GM12878 (cell line): Measurements from ENCODE around the gene SYT1. TPM values are rescaled to one million over a fixed set of nuclear protein-coding genes. Genes with fewer than 3 reads are reported as not detected.

Experiments
- ATAC-seq: fragments of 200-7000 bp; cut with Tn5 transposase; 3 replicates; pipeline ENCODE4 v1.9.1; 2020; ENCODE audit warnings: mild to moderate bottlenecking, moderate library complexity
- BruUV-seq: library from RNA; stranded (reverse); fragments of 400-500 nt; replicated peaks from 2 replicates; lab custom pipeline; 2021; lab: Mats Ljungman, UMichigan
- CTCF ChIA-PET: fragments of 300-600 bp; sonication (Branson Sonifier 250); formaldehyde crosslinking; extraction: SDS; loops from one replicate; lab custom pipeline; 2021; ENCODE audit warnings: inconsistent platforms; lab: Yijun Ruan, JAX
- POLR2A ChIA-PET: fragments of 350-600 bp; formaldehyde crosslinking; extraction: SDS; loops from one replicate; lab custom pipeline; 2021; ENCODE audit warnings: inconsistent platforms; lab: Charles Lee
- RAD21 ChIA-PET: fragments of 300-600 bp; sonication (Branson Sonifier 250); formaldehyde crosslinking; loops from one replicate; lab custom pipeline; 2023; ENCODE audit warnings: antibody characterized with exemption; ENCODE audit not compliant: unreplicated experiment; lab: Charles Lee
- SMC1A ChIA-PET: fragments of 300-600 bp; sonication (Branson Sonifier 250); formaldehyde crosslinking; loops from one replicate; lab custom pipeline; 2023; ENCODE audit not compliant: unreplicated experiment, uncharacterized antibody; lab: Charles Lee
- DNase-seq: peaks from one replicate; pipeline ENCODE4 v3.0.0-alpha.2; 2011; ENCODE audit warnings: low read depth, low spot score
- FAIRE-seq: peaks from 3 replicates; lab custom pipeline; 2011; peaks lifted over from hg19 to GRCh38; lab: Jason Lieb, UNC
- H2AFZ ChIP-seq: 2 replicates; pipeline ENCODE4 v1.6.0; 2011; ENCODE audit warnings: low read depth, low read length, control low read depth; ENCODE audit not compliant: control insufficient read depth
- H3K27ac ChIP-seq: 2 replicates; pipeline ENCODE4 v1.5.1; 2011; ENCODE audit warnings: control low read depth; ENCODE audit not compliant: control insufficient read depth, insufficient read depth
- H3K27me3 ChIP-seq, 2 experiments: replicated peaks in 1 of 2; 2 replicates each; pipeline versions ENCODE4 v1.6.0 to v1.6.1; 2011; ENCODE audit warnings: low read length in 1 of 2; ENCODE audit not compliant: control insufficient read depth in 2 of 2, insufficient read depth in 2 of 2
- H3K36me3 ChIP-seq, 2 experiments: 2 replicates each; pipeline ENCODE4 v1.5.1; 2011; ENCODE audit warnings: low read length in 1 of 2; ENCODE audit not compliant: control insufficient read depth in 2 of 2, insufficient read depth in 2 of 2
- H3K4me1 ChIP-seq: 2 replicates; pipeline ENCODE4 v1.6.1; 2011; ENCODE audit warnings: mild to moderate bottlenecking, low read length, moderate library complexity, mixed read lengths; ENCODE audit not compliant: control insufficient read depth, insufficient read depth
- H3K4me2 ChIP-seq: 2 replicates; pipeline ENCODE4 v1.6.0; 2011; ENCODE audit warnings: control low read depth; ENCODE audit not compliant: control insufficient read depth, insufficient read depth
- H3K4me3 ChIP-seq: fragments of 200-600 bp; sonication (generic); 2 replicates; pipeline ENCODE4 v1.5.1; 2016
- H3K79me2 ChIP-seq: 2 replicates; pipeline ENCODE4 v1.6.0; 2011; ENCODE audit warnings: low read length; ENCODE audit not compliant: control insufficient read depth, insufficient read depth
- H3K9ac ChIP-seq: 2 replicates; pipeline ENCODE4 v1.8.0; 2011; ENCODE audit warnings: low read length, control low read depth, mixed read lengths; ENCODE audit not compliant: control insufficient read depth, insufficient read depth
- H3K9me3 ChIP-seq: replicated peaks from 3 replicates; pipeline ENCODE4 v1.5.1; 2011; ENCODE audit warnings: mild to moderate bottlenecking, low read length; ENCODE audit not compliant: control insufficient read depth, insufficient read depth
- H4K20me1 ChIP-seq: 2 replicates; pipeline ENCODE4 v1.6.0; 2011; ENCODE audit not compliant: control insufficient read depth, insufficient read depth
- CEBPZ ChIP-seq: fragments of 150-350 bp; IDR thresholded peaks from 2 replicates; pipeline ENCODE4 v1.6.1; 2016; ENCODE audit warnings: low read depth, low read length
- HDGF ChIP-seq: fragments of 450-650 bp; IDR thresholded peaks from 2 replicates; pipeline ENCODE4 v1.6.1; 2016; ENCODE audit warnings: antibody characterized with exemption
- JUND ChIP-seq: IDR thresholded peaks from 2 replicates; pipeline ENCODE4 v1.6.1; 2012; ENCODE audit warnings: low read depth, mild to moderate bottlenecking, low read length, improper control_type of control experiment, moderate library complexity
- NFIC ChIP-seq: IDR thresholded peaks from 2 replicates; pipeline ENCODE4 v1.6.1; 2012; ENCODE audit warnings: low read depth, mild to moderate bottlenecking, inconsistent platforms, low read length, moderate library complexity
- RAD21 ChIP-seq: IDR thresholded peaks from 2 replicates; pipeline ENCODE4 v1.6.1; 2011; ENCODE audit warnings: mild to moderate bottlenecking, low read depth, low read length, moderate library complexity; ENCODE audit not compliant: insufficient read depth
- RUNX3 ChIP-seq: IDR thresholded peaks from 2 replicates; pipeline ENCODE4 v1.6.1; 2012; ENCODE audit warnings: low read length, inconsistent platforms
- YY1 ChIP-seq: IDR thresholded peaks from 2 replicates; pipeline ENCODE4 v1.6.1; 2011; ENCODE audit warnings: low read depth, mild to moderate bottlenecking, low read length
- WGBS: methylation state at CpG from one replicate; pipeline ENCODE4 v1.1.6; 2016; ENCODE audit warnings: low lambda C conversion rate; ENCODE audit not compliant: insufficient replicate concordance, insufficient coverage; ENCODE audit errors: missing lambda C conversion rate; 5-methylcytosine and 5-hydroxymethylcytosine counted together
- in situ Hi-C: fragments of 300-500 bp; cut with MboI; formaldehyde crosslinking; loops from 9 replicates; pipeline ENCODE4 v1.14.3; 2018; ENCODE audit warnings: mixed read lengths
- intact Hi-C: fragments of 100-400 bp; cut with micrococcal nuclease; formaldehyde crosslinking; loops from one replicate; pipeline ENCODE4 v1.14.2; 2022; ENCODE audit not compliant: unreplicated experiment
- polyA plus RNA-seq, 11 experiments: library from polyadenylated mRNA; depleted of rRNA in 4 of 11; unstranded in 6 of 11; stranded (reverse) in 5 of 11; fragments of >200 nt; fragmentation: Nextera tagmentation in 4 of 11; fragmentation: Illumina TruSeq in 1 of 11; extraction: Ambion mirVana in 4 of 11; extraction: Trizol in 1 of 11; gene quantifications; 1 replicate in 1 of 11; 2 replicates in 10 of 11; pipeline versions ENCODE4 v1.2.1 to v1.2.3, GENCODE V29; 2011 to 2016; ENCODE audit warnings: inconsistent platforms in 2 of 11, missing spikeins in 2 of 11, low read depth in 1 of 11
- total RNA-seq, 4 experiments: library from RNA; depleted of rRNA in 3 of 4; stranded (reverse); fragments of >200 nt in 3 of 4; fragmentation: Illumina TruSeq in 1 of 4; extraction: Trizol in 1 of 4; gene quantifications; 2 replicates each; pipeline versions ENCODE4 v1.2.1 to v1.2.3, GENCODE V29; 2013 to 2021

SYT1 gene
- total and polyA plus RNA-seq, 10 of the 15 experiments (the other 5 are each of a cell fraction or from before 2014, with no cell fraction given): 0.10 to 0.28 TPM; not detected in 8

DNA sequence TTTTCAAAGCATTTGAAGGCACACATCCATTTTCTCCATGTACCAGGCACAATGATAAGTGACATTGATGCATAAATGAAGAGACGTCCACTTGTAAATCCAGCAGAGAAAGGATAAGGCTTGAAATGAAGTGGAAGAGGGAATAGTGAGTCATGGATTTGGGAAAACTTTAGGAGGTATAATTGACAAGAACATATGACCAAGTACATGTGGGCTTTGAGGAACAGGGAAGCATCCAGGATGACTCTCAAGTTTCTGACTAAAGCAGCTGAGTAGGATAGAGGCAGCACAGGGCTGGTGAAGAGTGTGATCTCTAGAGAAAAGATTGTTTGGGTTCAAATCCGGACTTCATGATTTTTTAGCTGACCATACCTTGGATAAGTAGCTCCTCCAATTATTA lies 43.6 kb upstream of the SYT1 start:
- Histone ChIP-seq H3K4me1 (no peaks in the 10 kb centered on the region), H3K27ac (no peak overlapping the region), H3K79me2 (no peaks in the 10 kb centered on the region), H3K9me3 (no peaks in the 10 kb centered on the region), H3K9ac (no peak overlapping the region), H3K4me3 (no peak overlapping the region), H4K20me1 (no peaks in the 10 kb centered on the region), H3K4me2 (no peak overlapping the region), H3K27me3 (no peaks in the 10 kb centered on the region), H3K36me3 (no peaks in the 10 kb centered on the region), H2AFZ (no peak overlapping the region)
- in situ Hi-C loops (no loop called here), intact Hi-C loops (no loop called here)
- ChIA-PET CTCF (interaction anchor here (0.6 to 1.6 kb wide), 2 partner anchors 11 to 428 kb away, joined by 3 to 4 read pairs; no protein-coding TSS in a partner anchor), POLR2A (no interaction called here), SMC1A (interaction anchor here (1.7 kb wide), 1 partner anchor 9 kb away, joined by 4 read pairs; no protein-coding TSS in a partner anchor), RAD21 (no interaction called here)
- TF ChIP-seq CEBPZ (no peak), HDGF (no peak), YY1 (no peak), RUNX3 (no peak), JUND (no peak), RAD21 (no peak), NFIC (no peak)
- DNase-seq (no peak), FAIRE-seq (no peak), ATAC-seq (no peak)
- 2% methylated on average over 2 of the region's 2 CpGs for WGBS
- BruUV-seq: no TSS peak
